Stimulated activated CD4-positive, alpha-beta T cell treated with anti-CD3 and anti-CD28 coated beads, Interleukin-4, amount 100 ng/mL, for 24 hours (primary cell): ENCODE measurements around the gene DTHD1.

ENCODE experiments used
- DNase-seq: peaks from one replicate; pipeline ENCODE4 v3.0.0-alpha.2; 2020

DTHD1 gene

GRCh38 chr4:36269533-36270173 lies 11.8 kb upstream of the DTHD1 start:
- no peak for DNase-seq

GRCh38 chr4:36273276-36273675 lies 8.1 kb upstream of the DTHD1 start:
- DNase-seq = no peak

GRCh38 chr4:36274158-36274557 lies 7.3 kb upstream of the DTHD1 start:
- no peak for DNase-seq

- no peak for DNase-seq
Observed at GRCh38 chr4:36277533-36277932, 3.9 kb upstream of the DTHD1 start.

- no peak for DNase-seq
Observed at GRCh38 chr4:36278789-36279188, 2.6 kb upstream of the DTHD1 start.

GRCh38 chr4:36280555-36280954 lies 861 bp upstream of the DTHD1 start:
- DNase-seq = no peak

- DNase-seq = no peak
Observed at GRCh38 chr4:36282503-36283030, 1.2 kb downstream of the DTHD1 start.

- DNase-seq = no peak
Observed at GRCh38 chr4:36283912-36284465, 2.6 kb downstream of the DTHD1 start.

GRCh38 chr4:36285784-36286480 lies 4.5 kb downstream of the DTHD1 start:
- DNase-seq = peak; percentile 71

- DNase-seq = no peak
Observed at GRCh38 chr4:36286481-36286871, 5.1 kb downstream of the DTHD1 start.

GRCh38 chr4:36288731-36289426 lies 7.5 kb downstream of the DTHD1 start:
- DNase-seq = no peak

- DNase-seq = no peak
Observed at GRCh38 chr4:36290641-36291040, 9.2 kb downstream of the DTHD1 start.

- DNase-seq = no peak
Observed at GRCh38 chr4:36292556-36293188, 11.3 kb downstream of the DTHD1 start.

- no peak for DNase-seq
Observed at GRCh38 chr4:36301127-36301526, 19.7 kb downstream of the DTHD1 start.

GRCh38 chr4:36303426-36304137 lies 22.2 kb downstream of the DTHD1 start:
- no peak for DNase-seq

GRCh38 chr4:36304138-36304681 lies 22.8 kb downstream of the DTHD1 start:
- no peak for DNase-seq

GRCh38 chr4:36308150-36308549 lies 26.7 kb downstream of the DTHD1 start:
- no peak for DNase-seq

GRCh38 chr4:36310216-36310615 lies 28.8 kb downstream of the DTHD1 start:
- DNase-seq = no peak

- DNase-seq = no peak
Observed at GRCh38 chr4:36310793-36311192, 29.4 kb downstream of the DTHD1 start.

GRCh38 chr4:36312511-36312910 lies 31.1 kb downstream of the DTHD1 start:
- no peak for DNase-seq

GRCh38 chr4:36313301-36313700 lies 31.9 kb downstream of the DTHD1 start:
- DNase-seq = no peak

- no peak for DNase-seq
Observed at GRCh38 chr4:36313703-36314102, 32.3 kb downstream of the DTHD1 start.
